Esophagus squamous epithelium (tissue), 5 donors: Measurements from ENCODE around the gene CCSER1. TPM values are rescaled to one million over a fixed set of nuclear protein-coding genes. Genes with fewer than 3 reads are reported as not detected.

ENCODE experiments used
- DNase-seq: peaks from one replicate; lab custom pipeline; 2025; lab: John Stamatoyannopoulos, UW
- H3K27ac ChIP-seq, 4 donors: fragments of 200-600 bp; sonication (generic); one replicate each; pipeline ENCODE4 v1.5.1; 2016 to 2019; ENCODE audit warnings: mild to moderate bottlenecking in 1 of 4
- H3K27me3 ChIP-seq, 4 donors: fragments of 200-600 bp; sonication (generic); 1 replicate in 3 of 4; 2 replicates in 1 of 4; pipeline versions ENCODE4 v1.5.1 to v1.6.0; 2017 to 2021; ENCODE audit warnings: antibody characterized with exemption in 1 of 4
- H3K36me3 ChIP-seq, 3 donors: fragments of 200-600 bp; sonication (generic); one replicate each; pipeline ENCODE4 v1.5.1; 2016 to 2019
- H3K4me1 ChIP-seq, 3 donors: fragments of 200-600 bp; sonication (generic); one replicate each; pipeline ENCODE4 v1.5.1; 2017 to 2019
- H3K4me3 ChIP-seq, 4 donors: fragments of 200-600 bp; sonication (generic); 1 replicate in 3 of 4; 2 replicates in 1 of 4; pipeline ENCODE4 v1.5.1; 2016 to 2019; ENCODE audit warnings: mild to moderate bottlenecking in 2 of 4, moderate library complexity in 1 of 4
- H3K9me3 ChIP-seq, 3 donors: fragments of 200-600 bp; sonication (generic); one replicate each; pipeline ENCODE4 v1.5.1; 2016 to 2019
- CTCF ChIP-seq, 6 experiments: fragments of 450-650 bp in 4 of 6; fragments of 200-600 bp in 2 of 6; sonication (generic) in 2 of 6; IDR thresholded peaks; one replicate each; pipeline ENCODE4 v1.5.1; 2016 to 2019; ENCODE audit warnings: antibody characterized with exemption in 6 of 6, mild to moderate bottlenecking in 4 of 6, moderate library complexity in 4 of 6
- POLR2A ChIP-seq, 4 donors: fragments of 450-650 bp; IDR thresholded peaks; one replicate each; pipeline ENCODE4 v1.6.1; 2017; ENCODE audit warnings: antibody characterized with exemption in 4 of 4, mild to moderate bottlenecking in 4 of 4, moderate library complexity in 3 of 4
- WGBS, 2 donors: methylation state at CpG; one replicate each; pipeline ENCODE4 v1.1.5; 2018; 5-methylcytosine and 5-hydroxymethylcytosine counted together
- intact Hi-C: fragments of 100-400 bp; cut with DNase I; formaldehyde crosslinking; loops from one replicate; pipeline ENCODE4 v1.15.0; 2022
- total RNA-seq, 4 donors: library from RNA; depleted of rRNA; stranded (reverse); fragments of >200 nt; gene quantifications; one replicate each; pipeline ENCODE4 v1.1.0, GENCODE V29; 2016
- donor health status: DM: yes; HTN: yes; CAD: no.

CCSER1 gene
- total RNA-seq, 4 donors from 2014 or later = 1.2 to 12.4 (median 2.2) TPM

GRCh38 chr4:90977726-90978125 lies 850.5 kb downstream of the CCSER1 start:
- H3K4me1 ChIP-seq = no peaks in the 10 kb centered on the region
- no peak for TF ChIP-seq POLR2A (IDR thresholded peaks at IDR 0.05)
- TF ChIP-seq CTCF (IDR thresholded peaks at IDR 0.05) = no peak
- DNase-seq = no peak
- intact Hi-C loops = no loop called here
- H3K36me3 ChIP-seq = no peaks in the 10 kb centered on the region
- WGBS, 2 donors = 61 to 72% methylated on average over 3 of the region's 3 CpGs
- H3K27me3 ChIP-seq = no peaks in the 10 kb centered on the region
- H3K4me3 ChIP-seq = no peak overlapping the region
- H3K27ac ChIP-seq = no peak overlapping the region
- no peaks in the 10 kb centered on the region for H3K9me3 ChIP-seq

- 62 to 82% methylated on average over 6 of the region's 6 CpGs for WGBS, 2 donors
- no peak overlapping the region for H3K4me3 ChIP-seq
- no peaks in the 10 kb centered on the region for H3K36me3 ChIP-seq
- intact Hi-C loops = no loop called here
- DNase-seq = no peak
- TF ChIP-seq CTCF (IDR thresholded peaks at IDR 0.05) = no peak
- TF ChIP-seq POLR2A (IDR thresholded peaks at IDR 0.05) = no peak
- no peaks in the 10 kb centered on the region for H3K4me1 ChIP-seq
- no peak overlapping the region for H3K27ac ChIP-seq
- H3K9me3 ChIP-seq = no peaks in the 10 kb centered on the region
- H3K27me3 ChIP-seq = no peaks in the 10 kb centered on the region
Measured at GRCh38 chr4:90979556-90979955, 852.4 kb downstream of the CCSER1 start.

GRCh38 chr4:90982813-90983212 lies 855.6 kb downstream of the CCSER1 start:
- no peaks in the 10 kb centered on the region for H3K9me3 ChIP-seq
- intact Hi-C loops = no loop called here
- TF ChIP-seq CTCF (IDR thresholded peaks at IDR 0.05) = no peak
- TF ChIP-seq POLR2A (IDR thresholded peaks at IDR 0.05) = no peak
- H3K36me3 ChIP-seq = no peaks in the 10 kb centered on the region
- DNase-seq = no peak
- no peak overlapping the region for H3K27ac ChIP-seq
- no peaks in the 10 kb centered on the region for H3K27me3 ChIP-seq
- 66 to 86% methylated on average over 2 of the region's 2 CpGs for WGBS, 2 donors
- H3K4me1 ChIP-seq = no peaks in the 10 kb centered on the region
- no peak overlapping the region for H3K4me3 ChIP-seq

- no peak for TF ChIP-seq POLR2A (IDR thresholded peaks at IDR 0.05)
- TF ChIP-seq CTCF (IDR thresholded peaks at IDR 0.05) = no peak
- no peaks in the 10 kb centered on the region for H3K27me3 ChIP-seq
- H3K9me3 ChIP-seq = no peaks in the 10 kb centered on the region
- no peaks in the 10 kb centered on the region for H3K4me1 ChIP-seq
- intact Hi-C loops = no loop called here
- DNase-seq = no peak
- no peaks in the 10 kb centered on the region for H3K36me3 ChIP-seq
- 61 to 73% methylated on average over 2 of the region's 2 CpGs for WGBS, 2 donors
- no peak overlapping the region for H3K27ac ChIP-seq
- no peak overlapping the region for H3K4me3 ChIP-seq
Measured at GRCh38 chr4:90990284-90990683, 863.1 kb downstream of the CCSER1 start.

GRCh38 chr4:90992213-90992612 lies 865.0 kb downstream of the CCSER1 start:
- 79% methylated on average over 2 of the region's 2 CpGs for WGBS, 2 donors
- Histone ChIP-seq H3K4me1 (no peaks in the 10 kb centered on the region), H3K4me3 (no peak overlapping the region), H3K9me3 (no peaks in the 10 kb centered on the region), H3K27ac (no peak overlapping the region), H3K36me3 (no peaks in the 10 kb centered on the region), H3K27me3 (no peaks in the 10 kb centered on the region)
- DNase-seq = no peak
- intact Hi-C loops = no loop called here
- TF ChIP-seq POLR2A (IDR thresholded peaks at IDR 0.05) (no peak), CTCF (IDR thresholded peaks at IDR 0.05) (no peak)
